HG02759 (cell line): Measurements from ENCODE around the gene SPATA46.
A peak's percentile ranks its signal among the peaks of the same experiment; 100 is the strongest.

Experiments used
- ATAC-seq: cut with Tn5 transposase; IDR thresholded peaks from one replicate; pipeline ENCODE4 v1.9.1; 2021; ENCODE audit warnings: mild to moderate bottlenecking, moderate library complexity; ENCODE audit not compliant: unreplicated experiment

Gene SPATA46

GRCh38 chr1:162391790-162392563, 15.3 kb upstream of the SPATA46 start:
- ATAC-seq, result no peak

GRCh38 chr1:162390396-162391185, 13.9 kb upstream of the SPATA46 start:
- no peak for ATAC-seq

DNA sequence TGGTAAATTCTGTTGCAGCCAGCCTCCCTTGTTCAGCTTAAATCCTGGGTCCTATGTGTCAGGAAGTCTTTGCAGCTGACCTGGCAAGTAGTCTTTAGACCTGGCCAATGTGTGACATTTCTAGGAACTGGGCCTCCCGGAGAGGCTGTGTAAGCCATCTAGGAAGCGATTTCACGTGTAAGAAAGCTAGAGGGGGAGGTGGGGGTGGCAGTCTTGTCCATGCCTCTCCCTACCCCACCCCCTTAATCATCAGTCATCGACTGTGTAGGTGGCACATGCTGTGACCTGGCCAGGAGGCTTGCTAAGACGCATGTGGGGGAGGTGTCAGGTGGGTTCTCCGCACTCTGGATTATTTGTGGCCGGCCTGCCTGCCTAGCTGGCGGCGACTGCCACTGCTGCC, 13.3 kb upstream of the SPATA46 start:
- no peak for ATAC-seq

GRCh38 chr1:162389021-162389818, 12.6 kb upstream of the SPATA46 start:
- peak; percentile 66 for ATAC-seq

- no peak for ATAC-seq
Observed at GRCh38 chr1:162388615-162389014, 12.0 kb upstream of the SPATA46 start.

DNA sequence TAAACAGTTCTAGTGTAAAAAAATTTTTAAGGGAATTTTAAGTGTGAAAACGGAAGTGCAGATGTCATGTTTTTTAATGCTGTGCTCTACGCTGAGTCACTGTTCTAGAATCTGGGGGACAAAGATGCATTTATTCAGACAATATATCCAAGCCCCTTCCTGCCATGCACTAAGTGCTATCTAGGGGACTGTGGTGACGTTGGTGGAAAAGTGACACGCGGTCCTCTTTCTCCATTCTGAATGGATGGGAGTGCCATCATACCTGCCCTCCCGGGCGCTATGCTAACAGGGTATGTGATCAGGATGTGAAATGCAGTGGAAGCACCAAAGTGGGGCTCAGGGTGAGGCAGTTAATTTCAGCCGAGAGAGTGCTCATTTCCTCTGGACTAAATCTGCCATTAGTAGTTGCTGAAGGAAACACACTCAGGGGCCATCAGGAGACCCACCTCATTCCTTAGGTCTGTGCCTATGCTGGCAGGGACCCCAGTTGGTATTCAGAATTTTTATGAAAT, 11.5 kb upstream of the SPATA46 start:
- ATAC-seq, result no peak

DNA sequence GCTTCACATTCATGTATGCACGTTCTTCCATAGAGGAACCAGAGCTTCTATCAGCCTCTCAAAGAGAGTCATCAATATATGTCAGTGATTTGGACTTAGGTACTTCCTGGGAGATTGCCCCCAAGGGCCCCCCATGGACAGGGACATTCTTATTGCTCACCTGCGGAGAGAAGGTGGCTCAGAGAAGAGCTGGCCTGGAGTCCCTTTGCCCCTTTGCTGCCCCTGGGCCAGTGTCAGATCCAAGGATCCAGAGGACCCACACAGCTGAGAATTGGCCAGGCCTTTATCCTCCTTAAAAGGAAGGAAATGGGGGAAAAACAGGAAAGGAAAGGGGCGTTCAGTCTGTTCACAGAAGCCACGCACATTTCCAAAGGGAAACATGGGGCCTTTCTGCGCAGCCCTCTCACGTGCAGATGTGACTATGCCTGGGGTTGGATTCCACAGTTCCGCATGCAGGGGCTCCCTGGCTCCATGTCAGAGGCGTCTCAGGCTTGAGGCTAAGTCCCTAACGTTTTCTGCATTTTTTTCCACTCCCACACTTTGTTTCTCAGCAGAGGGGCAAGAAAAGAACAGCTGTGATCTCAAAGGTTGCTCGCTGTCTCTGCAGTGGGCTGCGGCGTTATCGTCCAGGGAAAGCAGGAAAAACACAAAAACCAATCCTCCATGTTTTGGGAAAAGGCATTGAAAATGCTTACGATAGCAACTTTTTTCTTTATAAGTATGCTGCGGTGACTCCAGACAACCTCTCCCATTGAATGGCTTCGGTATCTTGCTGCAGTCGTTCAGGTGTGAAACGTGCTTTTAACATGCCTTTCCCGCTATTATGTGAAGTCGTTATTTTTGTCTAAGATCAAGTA, 10.8 kb upstream of the SPATA46 start:
- no peak for ATAC-seq

DNA sequence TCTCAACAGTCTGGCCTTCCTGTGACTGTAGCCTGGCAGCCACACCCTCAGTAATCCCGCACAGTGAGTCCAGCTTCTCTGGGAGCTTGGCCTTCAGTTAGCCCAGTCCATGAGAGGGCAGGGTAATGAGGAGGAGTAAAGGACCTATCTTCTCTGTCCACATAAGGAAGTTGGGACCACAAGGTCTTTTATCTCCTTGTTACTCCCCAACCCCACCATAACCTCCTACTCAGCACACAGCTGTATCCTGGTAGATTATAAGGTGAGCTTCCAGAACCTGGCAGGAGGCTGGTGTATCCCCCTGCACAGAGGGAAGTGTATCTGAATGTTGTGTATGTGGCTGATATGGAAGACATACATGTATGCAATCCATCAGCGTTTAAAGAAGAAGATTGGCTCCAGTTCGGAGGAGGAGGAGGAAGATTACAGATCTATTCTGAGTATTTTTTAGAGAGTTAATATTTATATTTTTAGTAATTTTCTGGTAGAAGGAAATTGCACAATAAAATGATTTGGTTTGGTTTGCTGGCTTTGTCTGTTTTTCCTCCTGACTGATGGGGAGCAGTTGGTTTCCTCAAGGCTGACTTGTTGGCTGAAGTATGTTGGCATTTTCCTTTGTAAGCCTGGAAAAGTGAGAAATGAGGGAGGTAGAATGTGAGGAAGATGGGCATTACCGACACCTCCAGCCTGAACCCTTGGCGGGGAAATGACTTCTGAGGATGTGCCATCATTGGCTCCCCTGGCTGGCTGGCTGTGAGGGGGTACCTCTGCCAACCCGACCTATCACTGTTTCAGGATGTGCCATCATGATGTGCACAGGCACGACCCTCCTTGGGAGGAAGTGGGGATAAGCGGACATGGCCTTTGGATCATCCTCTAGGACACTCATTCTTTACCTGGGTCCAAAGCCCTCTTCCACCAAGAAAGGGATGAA, 9.9 kb upstream of the SPATA46 start:
- no peak for ATAC-seq

- no peak for ATAC-seq
Observed at GRCh38 chr1:162385702-162386101, 9.0 kb upstream of the SPATA46 start.

DNA sequence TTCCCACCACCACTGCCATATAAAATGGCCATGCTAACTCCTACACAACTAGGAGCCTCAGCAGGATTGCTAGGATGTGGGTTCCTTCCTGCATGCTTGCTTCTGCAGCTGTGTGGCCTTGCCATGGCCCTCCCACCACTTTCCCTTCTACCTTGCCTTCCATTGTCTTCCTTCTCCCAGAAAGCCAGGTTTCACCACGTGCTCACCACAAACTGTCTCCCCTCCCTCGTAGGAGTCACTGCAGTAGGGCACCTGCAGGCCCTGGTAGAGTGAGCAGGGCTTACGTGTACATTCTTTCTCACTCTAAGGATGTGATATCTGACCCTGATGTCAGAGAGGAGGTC, 8.6 kb upstream of the SPATA46 start:
- no peak for ATAC-seq

- no peak for ATAC-seq
Observed at GRCh38 chr1:162384601-162385279, 8.1 kb upstream of the SPATA46 start.

DNA sequence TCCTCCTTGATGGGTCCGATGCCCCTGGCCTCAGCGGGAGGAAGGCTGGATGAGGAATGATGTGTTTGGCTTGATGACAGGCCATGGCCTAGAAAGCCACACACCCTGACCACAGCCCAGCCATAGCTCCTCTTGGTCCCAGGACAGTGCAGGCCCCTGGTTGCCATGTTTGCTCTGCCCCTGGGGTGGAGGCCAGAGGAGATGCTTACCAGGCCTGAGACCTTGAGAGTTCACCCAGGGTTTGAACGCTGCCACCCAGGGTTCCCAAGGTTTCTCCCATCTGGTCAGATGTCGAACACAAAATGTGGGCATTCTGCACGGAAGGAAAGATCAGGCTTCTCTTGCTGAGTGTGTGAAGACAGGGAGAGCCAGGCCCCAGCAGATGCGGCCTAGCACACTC, 7.5 kb upstream of the SPATA46 start:
- ATAC-seq, result no peak

DNA sequence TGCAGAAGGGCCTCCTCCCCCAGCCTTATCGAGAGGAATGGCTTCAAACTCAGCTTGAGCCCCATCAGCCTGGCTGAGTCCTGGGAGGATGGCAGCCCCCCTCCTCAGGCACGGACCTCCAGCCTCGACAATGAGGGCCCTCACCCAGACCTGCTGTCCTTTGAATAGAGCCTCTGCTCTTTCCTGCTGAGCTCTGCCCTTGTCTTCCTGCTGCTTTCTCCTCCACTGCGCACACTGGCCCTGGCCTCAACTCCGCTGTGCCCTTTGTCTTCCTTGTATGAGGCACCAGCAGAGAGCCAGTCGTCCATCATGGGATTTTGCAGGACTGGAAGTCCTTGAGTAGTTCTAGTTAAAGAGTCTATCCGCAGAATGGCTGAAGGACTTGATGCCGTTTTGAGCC, 6.9 kb upstream of the SPATA46 start:
- ATAC-seq, result no peak

GRCh38 chr1:162383091-162383490, 6.4 kb upstream of the SPATA46 start:
- ATAC-seq, result no peak

DNA sequence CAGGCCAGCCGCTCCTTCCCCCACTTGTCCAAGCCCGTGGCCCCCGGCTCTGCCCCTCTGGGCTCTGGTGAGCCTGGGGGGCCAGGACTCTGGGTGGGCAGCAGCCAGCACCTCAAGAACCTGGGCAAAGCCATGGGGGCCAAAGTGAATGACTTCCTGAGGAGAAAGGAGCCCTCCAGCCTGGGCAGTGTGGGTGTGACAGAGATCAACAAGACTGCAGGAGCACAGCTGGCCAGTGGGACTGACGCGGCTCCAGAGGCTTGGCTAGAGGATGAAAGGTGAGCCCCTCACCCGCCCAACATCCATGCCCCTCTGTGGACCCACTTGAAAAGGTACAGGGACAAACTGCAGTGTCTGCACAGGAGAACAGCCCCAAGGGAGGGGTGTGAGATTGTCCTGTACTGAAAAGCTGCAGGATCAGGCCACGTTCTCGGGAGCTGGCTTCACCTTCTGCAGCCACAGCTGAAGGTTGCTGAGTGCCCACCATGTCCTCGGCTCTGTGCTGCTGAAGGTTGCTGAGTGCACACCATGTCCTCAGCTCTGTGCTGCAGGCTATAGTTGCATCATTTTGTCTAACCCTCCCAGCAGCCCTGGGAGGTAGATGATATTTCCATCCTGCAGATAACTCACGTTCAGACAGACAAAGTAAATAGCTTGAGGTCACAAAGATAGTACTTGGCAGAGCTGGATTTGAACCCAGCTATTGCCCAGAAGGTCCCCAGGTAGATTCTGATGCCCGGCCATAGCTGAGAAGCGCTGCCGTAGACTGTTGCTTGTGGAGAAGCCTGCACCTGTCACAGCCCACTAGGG, 5.5 kb upstream of the SPATA46 start:
- ATAC-seq, result no peak

GRCh38 chr1:162381383-162381782, 4.7 kb upstream of the SPATA46 start, which contains the start of gene C1orf226:
Gene C1orf226 (plus strand): TSS chr1:162381728. CDS start chr1:162381902, 174 bp downstream.
- no peak for ATAC-seq

GRCh38 chr1:162380061-162380846, 3.6 kb upstream of the SPATA46 start:
- ATAC-seq, result no peak
